HG02571 (cell line): ENCODE data around the gene SRPRB.

Experiments used
- ATAC-seq: cut with Tn5 transposase; IDR thresholded peaks from one replicate; pipeline ENCODE4 v1.9.1; 2021; ENCODE audit warnings: mild to moderate bottlenecking, moderate library complexity; ENCODE audit not compliant: unreplicated experiment

The SRPRB gene

DNA sequence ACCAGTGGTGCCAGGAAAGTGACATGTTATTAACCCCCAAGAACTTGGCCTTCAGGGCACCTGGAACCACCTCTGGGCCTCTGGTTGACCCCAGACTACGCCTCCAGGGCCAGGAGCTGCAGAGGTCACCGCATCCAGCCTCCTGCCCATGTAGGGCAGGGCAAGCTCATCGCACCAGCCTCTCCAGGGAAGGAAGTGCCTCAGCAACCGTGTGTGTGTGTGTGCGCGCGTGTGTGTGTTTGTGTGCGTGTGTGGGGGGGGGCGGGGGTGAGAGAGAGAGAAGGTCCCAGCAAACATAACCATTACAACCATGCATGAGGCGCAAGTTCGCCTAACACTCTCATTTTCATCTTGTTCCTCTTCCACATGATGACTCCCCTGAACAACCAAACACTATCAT is 58.3 kb downstream of the SRPRB start:
- no peak for ATAC-seq

DNA sequence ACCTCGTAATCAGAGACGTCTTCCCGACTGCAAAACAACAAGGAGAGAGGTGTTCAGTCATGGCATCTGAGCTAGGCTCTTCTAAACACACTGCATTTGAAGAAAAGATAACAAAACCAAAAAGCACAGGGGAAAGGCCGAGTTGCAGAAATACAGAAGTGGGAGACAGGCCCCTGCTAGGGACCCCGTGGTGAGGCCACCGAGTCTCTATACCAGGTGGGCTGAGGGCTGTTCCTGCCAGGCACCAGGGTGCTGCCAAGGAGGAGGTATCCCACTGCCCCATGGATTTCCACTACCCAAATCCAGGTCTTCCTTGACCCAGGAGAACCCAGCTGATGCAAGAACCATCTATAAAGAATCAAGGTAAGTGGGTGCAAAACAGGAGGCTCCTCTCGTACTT is 59.0 kb downstream of the SRPRB start:
- no peak for ATAC-seq

DNA sequence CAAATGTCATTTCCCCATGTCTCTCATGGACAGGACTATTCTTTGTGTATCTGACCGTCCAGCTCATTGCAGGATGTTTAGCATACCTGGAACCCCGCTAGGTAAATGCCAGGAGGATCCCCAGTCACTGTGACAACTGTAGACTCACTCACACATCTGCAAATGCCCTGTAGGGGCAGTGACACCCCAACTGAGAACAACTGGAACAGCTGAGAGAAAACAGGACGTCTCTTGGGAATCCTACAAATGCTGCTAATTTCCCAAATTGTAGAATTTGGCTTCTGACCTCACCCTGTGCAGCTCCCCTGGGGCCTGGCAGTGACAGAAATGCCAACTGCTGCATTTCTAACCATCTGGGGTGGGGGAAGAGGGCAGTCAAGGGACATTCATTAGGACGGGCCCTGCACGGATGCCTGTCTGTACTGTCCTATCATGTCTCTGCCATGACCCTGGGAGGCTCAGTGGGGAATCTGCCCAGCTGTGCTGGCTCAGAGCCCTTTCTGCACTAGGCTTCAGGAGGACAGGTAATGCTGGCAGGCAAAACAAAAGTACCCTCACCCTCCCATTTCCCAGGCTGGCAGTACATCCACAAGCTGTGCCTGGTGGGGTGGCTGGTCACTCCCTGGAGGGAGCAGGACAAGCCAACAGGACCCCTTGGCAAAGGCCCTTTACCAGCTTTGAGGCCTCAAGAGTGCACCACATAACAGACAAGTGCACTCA is 59.7 kb downstream of the SRPRB start:
- no peak for ATAC-seq

GRCh38 chr3:133866141-133866540 is 60.5 kb downstream of the SRPRB start:
- no peak for ATAC-seq

- no peak for ATAC-seq
These were observed 62.6 kb downstream of the SRPRB start for GRCh38 chr3:133868186-133868585.

- ATAC-seq: no peak
These were observed 63.3 kb downstream of the SRPRB start for GRCh38 chr3:133868758-133869475.

DNA sequence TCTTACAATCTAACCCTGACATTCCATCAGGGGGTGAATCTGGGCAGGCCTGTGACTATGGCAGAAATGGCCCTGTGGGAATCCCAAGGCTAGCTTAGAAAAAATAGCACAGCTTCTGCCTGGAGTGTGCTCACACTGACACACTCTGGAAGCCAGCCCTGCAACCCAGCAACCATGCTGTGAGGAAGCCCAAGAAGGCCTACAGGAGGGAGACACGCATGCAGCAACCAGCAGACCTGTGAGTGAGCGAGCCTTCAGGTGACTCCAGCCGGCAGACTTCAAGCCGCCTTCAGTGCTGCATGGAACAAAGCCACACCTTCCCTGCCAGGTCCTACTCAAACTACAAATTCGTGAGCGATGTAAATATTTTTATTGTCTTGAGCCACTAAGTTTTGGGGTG is 64.0 kb downstream of the SRPRB start:
- ATAC-seq: no peak

GRCh38 chr3:133870822-133871221 is 65.2 kb downstream of the SRPRB start:
- ATAC-seq: no peak
